HEK293T (cell line): ENCODE data around the gene ELF4.

ENCODE experiments used
- FOXA1 ChIP-seq: fragments of 450-650 bp; IDR thresholded peaks from 2 replicates; pipeline ENCODE4 v1.6.1; 2016; ENCODE audit warnings: mild to moderate bottlenecking
- L3MBTL2 ChIP-seq: fragments of 450-650 bp; conservative IDR thresholded peaks from 2 replicates; pipeline ENCODE4 v1.6.1; 2016; ENCODE audit warnings: mild to moderate bottlenecking

DNA sequence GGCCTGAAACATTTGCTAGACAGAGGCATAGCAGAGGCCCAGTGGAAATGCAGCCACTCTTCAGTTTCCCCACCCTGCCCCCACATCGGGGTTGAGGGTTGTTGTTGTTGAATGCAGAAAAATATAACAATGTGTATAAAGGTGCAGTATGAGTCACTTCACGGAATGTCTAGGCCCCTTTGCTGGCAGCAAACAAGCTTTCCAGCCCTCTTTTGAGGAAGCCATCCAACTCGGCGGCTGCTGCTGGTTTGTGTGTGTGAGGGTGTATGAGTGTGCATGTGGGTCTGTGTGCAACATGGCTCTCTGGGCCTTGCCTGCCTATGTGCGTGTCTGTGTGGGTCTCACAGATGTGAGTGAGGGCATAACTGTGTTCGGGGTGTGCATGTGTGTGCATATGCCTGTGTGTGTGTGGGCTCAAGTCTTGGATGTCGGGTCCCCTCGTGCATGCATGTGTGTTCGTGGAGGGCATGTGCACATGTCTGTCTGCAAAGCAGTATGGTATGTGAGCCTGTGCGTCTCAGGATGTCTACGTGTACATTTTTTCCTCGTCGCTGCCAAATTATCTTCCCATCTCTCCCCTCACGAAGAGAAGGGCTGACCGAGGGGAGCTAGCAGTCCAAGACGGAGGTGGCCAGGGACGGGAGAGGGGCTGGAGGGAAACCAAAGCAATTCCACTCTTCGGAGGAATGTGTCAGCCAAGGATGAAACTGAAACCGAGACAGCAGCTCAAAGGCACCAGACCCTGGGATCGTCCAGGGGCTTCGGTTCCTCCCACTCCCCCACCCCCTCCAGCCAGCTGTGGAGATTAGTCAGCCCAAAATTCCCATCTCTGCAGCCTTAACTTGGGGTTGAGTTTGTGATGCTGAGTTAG lies 8.4 kb upstream of the ELF4 start:
- TF ChIP-seq L3MBTL2 (no peak), FOXA1 (no peak)
